ENCODE results near the gene WDR45B.

The WDR45B gene

GRCh38 chr17:82636626-82637598 is 11.3 kb downstream of the WDR45B start:
- Histone ChIP-seq H3K36me3 (ENCODE audit: insufficient read depth, low read depth, low read length) (peaks cover 55% of the 10 kb centered on the region), H3K4me1 (ENCODE audit: insufficient read depth, low read length) (no peaks in the 10 kb centered on the region), H3K9ac (ENCODE audit: low read depth, low read length) (no peak overlapping the region; the same call in 1 of the 2 replicates), H3K4me3 (ENCODE audit: low read length) (no peak overlapping the region), H3K27me3 (ENCODE audit: insufficient read depth, low read length) (no peaks in the 10 kb centered on the region), H3K27ac (ENCODE audit: low read length) (no peak overlapping the region), H3K9me3 (ENCODE audit: insufficient read depth, low read depth, low read length) (no peaks in the 10 kb centered on the region)

- no peak overlapping the region for H3K27ac ChIP-seq (ENCODE audit: low read length)
- no peaks in the 10 kb centered on the region for H3K4me1 ChIP-seq (ENCODE audit: insufficient read depth, low read length)
- no peaks in the 10 kb centered on the region for H3K9me3 ChIP-seq (ENCODE audit: insufficient read depth, low read depth, low read length)
- no peak overlapping the region for H3K9ac ChIP-seq (ENCODE audit: low read depth, low read length)
- H3K4me3 ChIP-seq (ENCODE audit: low read length): no peak overlapping the region
- no peaks in the 10 kb centered on the region for H3K27me3 ChIP-seq (ENCODE audit: insufficient read depth, low read length)
- H3K36me3 ChIP-seq (ENCODE audit: insufficient read depth, low read depth, low read length): peaks cover 51% of the 10 kb centered on the region
These were observed 14.9 kb downstream of the WDR45B start for GRCh38 chr17:82633343-82633742.

GRCh38 chr17:82632451-82632850 is 15.8 kb downstream of the WDR45B start:
- H3K9me3 ChIP-seq (ENCODE audit: insufficient read depth, low read depth, low read length): no peaks in the 10 kb centered on the region
- no peaks in the 10 kb centered on the region for H3K27me3 ChIP-seq (ENCODE audit: insufficient read depth, low read length)
- H3K4me3 ChIP-seq (ENCODE audit: low read length): no peak overlapping the region
- no peak overlapping the region for H3K27ac ChIP-seq (ENCODE audit: low read length)
- H3K9ac ChIP-seq (ENCODE audit: low read depth, low read length): no peak overlapping the region
- peaks cover 60% of the 10 kb centered on the region for H3K36me3 ChIP-seq (ENCODE audit: insufficient read depth, low read depth, low read length)
- H3K4me1 ChIP-seq (ENCODE audit: insufficient read depth, low read length): no peaks in the 10 kb centered on the region

- Histone ChIP-seq H3K4me3 (ENCODE audit: low read length) (no peak overlapping the region), H3K9ac (ENCODE audit: low read depth, low read length) (no peak overlapping the region), H3K4me1 (ENCODE audit: insufficient read depth, low read length) (no peaks in the 10 kb centered on the region), H3K27ac (ENCODE audit: low read length) (no peak overlapping the region), H3K9me3 (ENCODE audit: insufficient read depth, low read depth, low read length) (no peaks in the 10 kb centered on the region), H3K27me3 (ENCODE audit: insufficient read depth, low read length) (no peaks in the 10 kb centered on the region), H3K36me3 (ENCODE audit: insufficient read depth, low read depth, low read length) (peaks cover 62% of the 10 kb centered on the region)
These were observed 16.7 kb downstream of the WDR45B start for GRCh38 chr17:82631544-82631943.

GRCh38 chr17:82630212-82630611 is 18.0 kb downstream of the WDR45B start:
- no peaks in the 10 kb centered on the region for H3K4me1 ChIP-seq (ENCODE audit: insufficient read depth, low read length)
- peaks cover 67% of the 10 kb centered on the region for H3K36me3 ChIP-seq (ENCODE audit: insufficient read depth, low read depth, low read length)
- H3K9ac ChIP-seq (ENCODE audit: low read depth, low read length): no peak overlapping the region
- H3K4me3 ChIP-seq (ENCODE audit: low read length): no peak overlapping the region
- no peaks in the 10 kb centered on the region for H3K27me3 ChIP-seq (ENCODE audit: insufficient read depth, low read length)
- no peak overlapping the region for H3K27ac ChIP-seq (ENCODE audit: low read length)
- no peaks in the 10 kb centered on the region for H3K9me3 ChIP-seq (ENCODE audit: insufficient read depth, low read depth, low read length)

- Histone ChIP-seq H3K4me3 (ENCODE audit: low read length) (no peak overlapping the region), H3K4me1 (ENCODE audit: insufficient read depth, low read length) (no peaks in the 10 kb centered on the region), H3K9me3 (ENCODE audit: insufficient read depth, low read depth, low read length) (no peaks in the 10 kb centered on the region), H3K9ac (ENCODE audit: low read depth, low read length) (no peak overlapping the region), H3K36me3 (ENCODE audit: insufficient read depth, low read depth, low read length) (peaks cover 70% of the 10 kb centered on the region), H3K27ac (ENCODE audit: low read length) (no peak overlapping the region), H3K27me3 (ENCODE audit: insufficient read depth, low read length) (no peaks in the 10 kb centered on the region)
These were observed 18.5 kb downstream of the WDR45B start for GRCh38 chr17:82629748-82630147.

GRCh38 chr17:82627405-82627804 is 20.8 kb downstream of the WDR45B start:
- Histone ChIP-seq H3K27me3 (ENCODE audit: insufficient read depth, low read length) (no peaks in the 10 kb centered on the region), H3K36me3 (ENCODE audit: insufficient read depth, low read depth, low read length) (peaks cover 75% of the 10 kb centered on the region), H3K27ac (ENCODE audit: low read length) (no peak overlapping the region), H3K4me1 (ENCODE audit: insufficient read depth, low read length) (no peaks in the 10 kb centered on the region), H3K4me3 (ENCODE audit: low read length) (no peak overlapping the region), H3K9me3 (ENCODE audit: insufficient read depth, low read depth, low read length) (no peaks in the 10 kb centered on the region), H3K9ac (ENCODE audit: low read depth, low read length) (no peak overlapping the region)

GRCh38 chr17:82623707-82624106 is 24.5 kb downstream of the WDR45B start:
- Histone ChIP-seq H3K4me1 (ENCODE audit: insufficient read depth, low read length) (no peaks in the 10 kb centered on the region), H3K9me3 (ENCODE audit: insufficient read depth, low read depth, low read length) (no peaks in the 10 kb centered on the region), H3K27me3 (ENCODE audit: insufficient read depth, low read length) (no peaks in the 10 kb centered on the region), H3K9ac (ENCODE audit: low read depth, low read length) (no peak overlapping the region), H3K4me3 (ENCODE audit: low read length) (no peak overlapping the region), H3K36me3 (ENCODE audit: insufficient read depth, low read depth, low read length) (peaks cover 89% of the 10 kb centered on the region), H3K27ac (ENCODE audit: low read length) (no peak overlapping the region)

- no peak overlapping the region for H3K27ac ChIP-seq (ENCODE audit: low read length)
- no peaks in the 10 kb centered on the region for H3K4me1 ChIP-seq (ENCODE audit: insufficient read depth, low read length)
- no peaks in the 10 kb centered on the region for H3K27me3 ChIP-seq (ENCODE audit: insufficient read depth, low read length)
- no peak overlapping the region for H3K9ac ChIP-seq (ENCODE audit: low read depth, low read length)
- no peaks in the 10 kb centered on the region for H3K9me3 ChIP-seq (ENCODE audit: insufficient read depth, low read depth, low read length)
- H3K36me3 ChIP-seq (ENCODE audit: insufficient read depth, low read depth, low read length): peaks cover 89% of the 10 kb centered on the region
- H3K4me3 ChIP-seq (ENCODE audit: low read length): no peak overlapping the region
These were observed 28.6 kb downstream of the WDR45B start for GRCh38 chr17:82619641-82620040.

- Histone ChIP-seq H3K27ac (ENCODE audit: low read length) (no peak overlapping the region), H3K36me3 (ENCODE audit: insufficient read depth, low read depth, low read length) (peaks cover 88% of the 10 kb centered on the region), H3K9ac (ENCODE audit: low read depth, low read length) (no peak overlapping the region), H3K27me3 (ENCODE audit: insufficient read depth, low read length) (no peaks in the 10 kb centered on the region), H3K4me1 (ENCODE audit: insufficient read depth, low read length) (no peaks in the 10 kb centered on the region), H3K4me3 (ENCODE audit: low read length) (no peak overlapping the region), H3K9me3 (ENCODE audit: insufficient read depth, low read depth, low read length) (no peaks in the 10 kb centered on the region)
These were observed 29.0 kb downstream of the WDR45B start for GRCh38 chr17:82619211-82619610.

- H3K27ac ChIP-seq (ENCODE audit: low read length): no peak overlapping the region
- H3K9ac ChIP-seq (ENCODE audit: low read depth, low read length): no peak overlapping the region
- no peak overlapping the region for H3K4me3 ChIP-seq (ENCODE audit: low read length)
- H3K36me3 ChIP-seq (ENCODE audit: insufficient read depth, low read depth, low read length): peaks cover 68% of the 10 kb centered on the region
- H3K27me3 ChIP-seq (ENCODE audit: insufficient read depth, low read length): no peaks in the 10 kb centered on the region
- H3K4me1 ChIP-seq (ENCODE audit: insufficient read depth, low read length): no peaks in the 10 kb centered on the region
- H3K9me3 ChIP-seq (ENCODE audit: insufficient read depth, low read depth, low read length): no peaks in the 10 kb centered on the region
These were observed 32.1 kb downstream of the WDR45B start for GRCh38 chr17:82616021-82616711.
